ENCODE measurements around the gene ASPRV1. TPM values are rescaled to one million over a fixed set of nuclear protein-coding genes. Genes with fewer than 3 reads are reported as not detected.

Gene ASPRV1
- polyA plus RNA-seq, 3 donors = 0.25 to 0.52 (median 0.27) TPM

GRCh38 chr2:69956475-69956979 lies 4.9 kb downstream of the ASPRV1 start:
- H3K27ac ChIP-seq (ENCODE audit: low read depth in 1 of 2, low read length in 2 of 2) = peak overlapping the region in 1 of 2 donors; percentile 37
- H3K4me1 Mint-ChIP-seq = peaks cover 50% of the 10 kb centered on the region
- peak overlapping the region in 1 of 2 donors; percentile 54 for H3K4me3 Mint-ChIP-seq
- peaks cover 0 to 3% (median 0%) of the 10 kb centered on the region in 7 donors for H3K9me3 Mint-ChIP-seq
- no peaks in the 10 kb centered on the region for H3K9me3 ChIP-seq (replicated peaks in 1 of 2; ENCODE audit: control insufficient read depth in 1 of 2, insufficient read depth in 1 of 2, low read length in 2 of 2)
- DNase-seq = peak in 1 of 3 donors; percentile 17
- H2AFZ ChIP-seq (ENCODE audit: insufficient read depth, low read depth, low read length, poor library complexity, severe bottlenecking) = no peak overlapping the region
- no peaks in the 10 kb centered on the region for H3K79me2 ChIP-seq (ENCODE audit: insufficient read depth, low read length)
- peaks cover 0 to 8% (median 0%) of the 10 kb centered on the region in 3 donors for H3K27me3 Mint-ChIP-seq (ENCODE audit: low read depth in 3 of 3)
- H3K4me1 ChIP-seq (ENCODE audit: control insufficient read depth in 1 of 2, insufficient read depth in 2 of 2, low read length in 2 of 2) = peaks cover 32 to 49% of the 10 kb centered on the region in 2 donors
- H3K4me3 ChIP-seq (replicated peaks in 1 of 3; ENCODE audit: low read depth in 2 of 3, low read length in 3 of 3) = no peak overlapping the region
- H3K27me3 ChIP-seq (ENCODE audit: control insufficient read depth in 2 of 2, insufficient read depth in 2 of 2, low read length in 2 of 2) = no peaks in the 10 kb centered on the region
- TF ChIP-seq CTCF (IDR thresholded peaks at IDR 0.05) = no peak
- H4K20me1 ChIP-seq (ENCODE audit: insufficient read depth, low read length) = no peaks in the 10 kb centered on the region
- intact Hi-C loops (cut with micrococcal nuclease) = no loop called here
- no peaks in the 10 kb centered on the region for H3K36me3 Mint-ChIP-seq
- H3K27ac Mint-ChIP-seq = peak overlapping the region; percentile 43 to 82 (median 73)
- no peak overlapping the region for H3K4me2 ChIP-seq (replicated peaks; ENCODE audit: extremely low read depth, low read length, poor library complexity, severe bottlenecking)
- no peak overlapping the region for H3K9ac ChIP-seq (ENCODE audit: insufficient read depth, low read length, poor library complexity, severe bottlenecking)
- H3K36me3 ChIP-seq (replicated peaks in 1 of 2; ENCODE audit: control insufficient read depth in 1 of 2, insufficient read depth in 2 of 2, low read length in 2 of 2) = no peaks in the 10 kb centered on the region
- WGBS (ENCODE audit: insufficient coverage) = 100% methylated on average over 1 of the region's 6 CpGs

DNA sequence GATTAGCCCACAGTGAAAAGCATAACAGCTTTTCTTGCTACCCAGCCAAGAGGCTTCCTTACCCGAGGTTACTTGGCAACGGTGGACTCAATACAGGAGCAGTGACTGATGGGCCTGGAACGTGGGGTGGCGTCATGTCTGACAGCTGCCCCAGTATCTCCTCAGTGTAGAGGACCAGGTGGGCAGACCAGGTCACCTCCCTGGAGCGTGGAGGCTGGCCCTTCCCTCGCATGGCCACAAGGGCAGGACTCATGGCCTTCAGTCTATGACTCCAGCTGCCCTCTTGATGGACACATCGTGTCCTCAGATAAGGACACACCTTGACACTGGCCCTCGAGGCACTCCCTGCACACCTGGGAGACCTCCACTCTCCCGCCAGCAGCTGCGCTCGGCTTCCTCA lies 6.4 kb downstream of the ASPRV1 start:
- H2AFZ ChIP-seq (ENCODE audit: insufficient read depth, low read depth, low read length, poor library complexity, severe bottlenecking) = no peak overlapping the region
- no peaks in the 10 kb centered on the region for H3K36me3 Mint-ChIP-seq
- no peaks in the 10 kb centered on the region for H3K9me3 ChIP-seq (replicated peaks in 1 of 2; ENCODE audit: control insufficient read depth in 1 of 2, insufficient read depth in 1 of 2, low read length in 2 of 2)
- H3K4me2 ChIP-seq (replicated peaks; ENCODE audit: extremely low read depth, low read length, poor library complexity, severe bottlenecking) = no peak overlapping the region
- no peaks in the 10 kb centered on the region for H3K79me2 ChIP-seq (ENCODE audit: insufficient read depth, low read length)
- H3K9ac ChIP-seq (ENCODE audit: insufficient read depth, low read length, poor library complexity, severe bottlenecking) = no peak overlapping the region
- H3K4me3 Mint-ChIP-seq = no peak overlapping the region
- intact Hi-C loops (cut with micrococcal nuclease) = no loop called here
- no peak for DNase-seq
- no peaks in the 10 kb centered on the region for H3K27me3 ChIP-seq (ENCODE audit: control insufficient read depth in 2 of 2, insufficient read depth in 2 of 2, low read length in 2 of 2)
- H3K27ac Mint-ChIP-seq = no peak overlapping the region
- no peak overlapping the region for H3K27ac ChIP-seq (ENCODE audit: low read depth in 1 of 2, low read length in 2 of 2)
- H3K27me3 Mint-ChIP-seq (ENCODE audit: low read depth in 3 of 3) = peaks cover 0 to 8% (median 0%) of the 10 kb centered on the region in 3 donors
- no peaks in the 10 kb centered on the region for H3K36me3 ChIP-seq (replicated peaks in 1 of 2; ENCODE audit: control insufficient read depth in 1 of 2, insufficient read depth in 2 of 2, low read length in 2 of 2)
- WGBS (ENCODE audit: insufficient coverage) = 95% methylated on average over 10 of the region's 11 CpGs
- peaks cover 0 to 3% (median 0%) of the 10 kb centered on the region in 7 donors for H3K9me3 Mint-ChIP-seq
- H3K4me1 ChIP-seq (ENCODE audit: control insufficient read depth in 1 of 2, insufficient read depth in 2 of 2, low read length in 2 of 2) = peaks cover 32 to 49% of the 10 kb centered on the region in 2 donors
- no peak overlapping the region for H3K4me3 ChIP-seq (replicated peaks in 1 of 3; ENCODE audit: low read depth in 2 of 3, low read length in 3 of 3)
- no peaks in the 10 kb centered on the region for H4K20me1 ChIP-seq (ENCODE audit: insufficient read depth, low read length)
- no peak for TF ChIP-seq CTCF (IDR thresholded peaks at IDR 0.05)
- peaks cover 50% of the 10 kb centered on the region for H3K4me1 Mint-ChIP-seq

Data from CD14-positive monocyte (primary cell).